GM04503 (cell line): ENCODE measurements around the gene SARNP.
A peak's percentile ranks its signal among the peaks of the same experiment; 100 is the strongest.
"Not testable (repeated sequence)": the region's sequence is repeated elsewhere in the genome, so short reads cannot be mapped to it uniquely, and the experiment has no call there.

Experiments used
- DNase-seq: peaks from one replicate; pipeline ENCODE4 v3.0.0-alpha.2; 2012; ENCODE audit warnings: low read depth

The SARNP gene

GRCh38 chr12:55817345-55818139, at the start of gene SARNP, which contains the start of gene ORMDL2:
Gene SARNP (minus strand): TSS chr12:55817724. CDS start chr12:55817701, 23 bp downstream.
Gene ORMDL2 (plus strand): TSS chr12:55818041. CDS start chr12:55819000, 959 bp downstream.
- DNase-seq: peak; percentile 98

- not testable (repeated sequence) for DNase-seq
Observed at GRCh38 chr12:55866454-55867004, 49.0 kb upstream of the SARNP start.

- DNase-seq: no peak
Observed at GRCh38 chr12:55865327-55865726, 47.8 kb upstream of the SARNP start.

- not testable (repeated sequence) for DNase-seq
Observed at GRCh38 chr12:55862931-55863330, 45.4 kb upstream of the SARNP start.

- no peak for DNase-seq
Observed at GRCh38 chr12:55862286-55862685, 44.8 kb upstream of the SARNP start.

- DNase-seq: no peak
Observed at GRCh38 chr12:55861871-55862270, 44.3 kb upstream of the SARNP start.

- DNase-seq: no peak
Observed at GRCh38 chr12:55861396-55861795, 43.9 kb upstream of the SARNP start.

- no peak for DNase-seq
Observed at GRCh38 chr12:55852740-55853139, 35.2 kb upstream of the SARNP start.

GRCh38 chr12:55850893-55851292, 33.4 kb upstream of the SARNP start:
- no peak for DNase-seq

GRCh38 chr12:55850401-55850800, 32.9 kb upstream of the SARNP start:
- no peak for DNase-seq

GRCh38 chr12:55849616-55850343, 32.3 kb upstream of the SARNP start:
- no peak for DNase-seq

- peak; percentile 98 for DNase-seq
Observed at GRCh38 chr12:55847603-55848291, 30.2 kb upstream of the SARNP start.

GRCh38 chr12:55847033-55847432, 29.5 kb upstream of the SARNP start:
- DNase-seq: no peak

- DNase-seq: no peak
Observed at GRCh38 chr12:55845785-55846496, 28.4 kb upstream of the SARNP start.

GRCh38 chr12:55845361-55845760, 27.8 kb upstream of the SARNP start:
- no peak for DNase-seq

GRCh38 chr12:55844961-55845360, 27.4 kb upstream of the SARNP start:
- no peak for DNase-seq

- no peak for DNase-seq
Observed at GRCh38 chr12:55843431-55843830, 25.9 kb upstream of the SARNP start.

- no peak for DNase-seq
Observed at GRCh38 chr12:55842681-55843429, 25.3 kb upstream of the SARNP start, which contains the start of gene MMP19. Gene MMP19 (minus strand): TSS chr12:55842936. CDS start chr12:55842830, 106 bp downstream.

GRCh38 chr12:55840581-55841351, 23.2 kb upstream of the SARNP start:
- no peak for DNase-seq
